Psoas muscle (tissue), 8 donors: ENCODE data around the gene CHODL. TPM values are rescaled to one million over a fixed set of nuclear protein-coding genes. Genes with fewer than 3 reads are reported as not detected.

Source experiments
- ATAC-seq, 4 donors: fragments of 200-7000 bp; cut with Tn5 transposase; one replicate each; pipeline ENCODE4 v1.9.1; 2020; ENCODE audit warnings: moderate library complexity in 3 of 4, mild to moderate bottlenecking in 2 of 4
- DNase-seq, 2 donors: peaks; one replicate each; pipeline ENCODE4 v3.0.0-alpha.2; 2020
- H3K27ac ChIP-seq: fragments of 200-600 bp; one replicate; pipeline ENCODE4 v1.8.0; 2022
- H3K27me3 ChIP-seq, 3 donors: fragments of 200-600 bp in 1 of 3; one replicate each; pipeline versions ENCODE4 v1.6.1 to v1.8.0; 2013 to 2022; ENCODE audit warnings: low read length in 2 of 3, mild to moderate bottlenecking in 2 of 3, moderate library complexity in 1 of 3; ENCODE audit not compliant: insufficient read depth in 3 of 3
- H3K36me3 ChIP-seq, 2 donors: fragments of 200-600 bp in 1 of 2; one replicate each; pipeline versions ENCODE4 v1.6.1 to v1.8.0; 2013 to 2022; ENCODE audit warnings: low read depth in 1 of 2, mild to moderate bottlenecking in 1 of 2, moderate library complexity in 1 of 2; ENCODE audit not compliant: insufficient read depth in 1 of 2
- H3K4me1 ChIP-seq: fragments of 200-600 bp; one replicate; pipeline ENCODE4 v1.8.0; 2022
- H3K4me3 ChIP-seq: fragments of 200-600 bp; one replicate; pipeline ENCODE4 v1.8.0; 2022; ENCODE audit warnings: mild to moderate bottlenecking
- H3K9me3 ChIP-seq: fragments of 200-600 bp; one replicate; pipeline ENCODE4 v1.8.0; 2022
- CTCF ChIP-seq: fragments of 200-600 bp; IDR thresholded peaks from one replicate; pipeline ENCODE4 v1.8.0; 2022; ENCODE audit warnings: antibody characterized with exemption
- WGBS, 3 donors: extraction: QIAGEN DNeasy Blood & Tissue Kit; methylation state at CpG; one replicate each; pipeline versions ENCODE4 v1.1.6 to v1.1.7; 2013; 5-methylcytosine and 5-hydroxymethylcytosine counted together
- intact Hi-C, 2 donors: fragments of 100-400 bp; cut with DNase I; formaldehyde crosslinking; loops; one replicate each; pipeline versions ENCODE4 v1.11.0 to v1.14.2; 2022
- polyA plus RNA-seq, 3 donors: library from polyadenylated mRNA; stranded (reverse); fragments of 200-250 nt; gene quantifications; one replicate each; pipeline ENCODE4 v1.2.3, GENCODE V29; 2013
- total RNA-seq, 4 donors: library from RNA; stranded (reverse); fragmentation: NEBNext Ultra II Directional in 2 of 4; extraction: Animal tissue kit (Norgen Biotek cat#: 25700) in 2 of 4; gene quantifications; one replicate each; pipeline versions ENCODE4 v1.2.1 to v1.2.4, GENCODE V29; 2021 to 2023
- donor health status: healthy with polysubstance abuse.
- donor health status: DM: no; HTN: no; CAD: no; lungs with moderate emphysema.
- donor health status: Bipolar disorder and iron deficiency.
- donor health status: healthy.
- donor health status: DM: yes; HTN: yes; CAD: no.
- donor health status: DM: no; HTN: no; CAD: no.
- donor health status: DM: no; HTN: no; CAD: no.
- donor health status: DM: yes; HTN: yes; CAD: no.

The CHODL gene
- total and polyA plus RNA-seq, 7 donors, result 0.34 to 1.0 (median 0.51) TPM

- intact Hi-C loops, result no loop called here
- H3K36me3 ChIP-seq, result no peaks in the 10 kb centered on the region
- DNase-seq, result no peak
- TF ChIP-seq CTCF, result no peak
- ATAC-seq, result no peak
- no peak overlapping the region for H3K4me3 ChIP-seq
- 63 to 79% (median 63%) methylated on average over 1 of the region's 1 CpG for WGBS, 3 donors
- peaks cover 0 to 27% (median 6%) of the 10 kb centered on the region in 3 donors for H3K27me3 ChIP-seq
- H3K4me1 ChIP-seq, result no peaks in the 10 kb centered on the region
- H3K9me3 ChIP-seq, result no peaks in the 10 kb centered on the region
- no peak overlapping the region for H3K27ac ChIP-seq
These were observed 3.5 kb downstream of the CHODL start for GRCh38 chr21:18248171-18248570.

- Histone ChIP-seq H3K36me3 (no peaks in the 10 kb centered on the region), H3K27me3 (peaks cover 0 to 16% (median 5%) of the 10 kb centered on the region in 3 donors), H3K4me3 (no peak overlapping the region), H3K9me3 (no peaks in the 10 kb centered on the region), H3K27ac (no peak overlapping the region), H3K4me1 (no peaks in the 10 kb centered on the region)
- no peak for TF ChIP-seq CTCF
- intact Hi-C loops, result no loop called here
- WGBS, 3 donors, result 23 to 30% (median 29%) methylated on average over 2 of the region's 2 CpGs
- DNase-seq, result no peak
- ATAC-seq, result no peak
These were observed 5.0 kb downstream of the CHODL start for GRCh38 chr21:18249672-18250071.

DNA sequence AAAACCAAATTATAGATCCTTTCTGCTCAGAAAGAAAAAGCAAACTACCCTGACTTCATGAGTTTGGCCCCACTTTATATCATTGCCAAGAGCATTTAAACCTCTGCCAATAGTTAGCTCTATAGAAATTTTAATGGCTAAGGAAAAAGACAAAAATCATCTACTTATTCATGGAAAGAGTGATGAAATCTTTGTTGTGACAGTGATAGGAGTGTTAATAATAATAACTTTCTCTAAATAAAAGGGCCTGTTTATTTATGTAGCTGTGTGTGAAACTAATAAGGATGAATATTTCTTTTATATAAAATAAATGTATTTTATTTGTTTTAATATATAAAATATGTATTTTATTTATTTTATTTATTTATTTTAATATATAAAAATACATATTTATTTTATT is 6.4 kb downstream of the CHODL start:
- H3K27me3 ChIP-seq, result peaks cover 0 to 3% (median 0%) of the 10 kb centered on the region in 3 donors
- no peak for TF ChIP-seq CTCF
- no peak for ATAC-seq
- no peaks in the 10 kb centered on the region for H3K4me1 ChIP-seq
- H3K4me3 ChIP-seq, result no peak overlapping the region
- no peaks in the 10 kb centered on the region for H3K9me3 ChIP-seq
- intact Hi-C loops, result no loop called here
- no peak for DNase-seq
- H3K27ac ChIP-seq, result no peak overlapping the region
- no peaks in the 10 kb centered on the region for H3K36me3 ChIP-seq

GRCh38 chr21:18252256-18252655 is 7.6 kb downstream of the CHODL start:
- Histone ChIP-seq H3K27me3 (no peaks in the 10 kb centered on the region), H3K4me3 (no peak overlapping the region), H3K36me3 (no peaks in the 10 kb centered on the region), H3K9me3 (no peaks in the 10 kb centered on the region), H3K27ac (no peak overlapping the region), H3K4me1 (no peaks in the 10 kb centered on the region)
- WGBS, 3 donors, result 20 to 23% (median 22%) methylated on average over 4 of the region's 4 CpGs
- TF ChIP-seq CTCF, result no peak
- ATAC-seq (no peak), DNase-seq (no peak)
- intact Hi-C loops, result no loop called here

- no peaks in the 10 kb centered on the region for H3K27me3 ChIP-seq
- no peaks in the 10 kb centered on the region for H3K4me1 ChIP-seq
- intact Hi-C loops, result no loop called here
- no peak for TF ChIP-seq CTCF
- ATAC-seq (no peak), DNase-seq (no peak)
- H3K4me3 ChIP-seq, result no peak overlapping the region
- no peak overlapping the region for H3K27ac ChIP-seq
- WGBS, 3 donors, result 15% methylated on average over 5 of the region's 5 CpGs
- H3K9me3 ChIP-seq, result no peaks in the 10 kb centered on the region
- H3K36me3 ChIP-seq, result no peaks in the 10 kb centered on the region
These were observed 8.0 kb downstream of the CHODL start for GRCh38 chr21:18252680-18253079.
